Endometrial microvascular endothelial cells (primary cell): Measurements from ENCODE around the gene RPS24. TPM values are rescaled to one million over a fixed set of nuclear protein-coding genes. Genes with fewer than 3 reads are reported as not detected.

ENCODE experiments used
- in situ Hi-C: cut with HindIII; loops from 2 replicates; pipeline ENCODE4 v1.10.0; 2017; ENCODE audit warnings: low sequenced_read_pairs, low pct_unique_long_range_greater_than_20kb; ENCODE audit errors: inconsistent ontology term
- total RNA-seq: library from RNA; depleted of rRNA; stranded (reverse); fragments of >200 nt; gene quantifications from one replicate; pipeline ENCODE4 v1.2.3, GENCODE V29; 2015; ENCODE audit errors: inconsistent ontology term

RPS24 gene
- total RNA-seq, 1 donor from 2014 or later, result 1,858 TPM

GRCh38 chr10:78021201-78021600 lies 12.5 kb upstream of the RPS24 start:
- in situ Hi-C loops, result no loop called here

DNA sequence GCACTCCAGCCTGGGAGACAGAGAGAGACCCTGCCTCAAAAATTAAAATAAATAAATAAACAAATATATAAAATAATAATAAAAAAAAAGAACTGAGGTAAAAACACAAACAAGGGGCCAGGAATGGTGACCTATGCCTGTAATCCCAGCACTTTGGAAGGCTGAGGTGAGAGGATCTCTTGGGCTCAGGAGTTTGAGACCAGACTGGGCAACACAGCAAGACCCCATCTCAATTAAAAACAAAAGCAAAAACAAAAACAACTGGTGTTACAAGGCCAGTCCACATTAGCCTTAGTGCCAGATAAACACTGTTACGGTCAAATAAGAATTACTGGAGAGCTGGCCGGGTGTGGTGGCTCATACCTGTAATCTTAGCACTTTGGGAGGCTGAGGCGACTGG lies 9.9 kb upstream of the RPS24 start:
- in situ Hi-C loops, result no loop called here

GRCh38 chr10:78025685-78026364 lies 7.8 kb upstream of the RPS24 start:
- in situ Hi-C loops, result loop anchor here (25.0 kb wide), 1 partner anchor 286 kb away; no protein-coding TSS in a partner anchor

- in situ Hi-C loops, result loop anchor here (25.0 kb wide), 1 partner anchor 284 kb away; no protein-coding TSS in a partner anchor
Measured at GRCh38 chr10:78028438-78029268, 5.0 kb upstream of the RPS24 start.

DNA sequence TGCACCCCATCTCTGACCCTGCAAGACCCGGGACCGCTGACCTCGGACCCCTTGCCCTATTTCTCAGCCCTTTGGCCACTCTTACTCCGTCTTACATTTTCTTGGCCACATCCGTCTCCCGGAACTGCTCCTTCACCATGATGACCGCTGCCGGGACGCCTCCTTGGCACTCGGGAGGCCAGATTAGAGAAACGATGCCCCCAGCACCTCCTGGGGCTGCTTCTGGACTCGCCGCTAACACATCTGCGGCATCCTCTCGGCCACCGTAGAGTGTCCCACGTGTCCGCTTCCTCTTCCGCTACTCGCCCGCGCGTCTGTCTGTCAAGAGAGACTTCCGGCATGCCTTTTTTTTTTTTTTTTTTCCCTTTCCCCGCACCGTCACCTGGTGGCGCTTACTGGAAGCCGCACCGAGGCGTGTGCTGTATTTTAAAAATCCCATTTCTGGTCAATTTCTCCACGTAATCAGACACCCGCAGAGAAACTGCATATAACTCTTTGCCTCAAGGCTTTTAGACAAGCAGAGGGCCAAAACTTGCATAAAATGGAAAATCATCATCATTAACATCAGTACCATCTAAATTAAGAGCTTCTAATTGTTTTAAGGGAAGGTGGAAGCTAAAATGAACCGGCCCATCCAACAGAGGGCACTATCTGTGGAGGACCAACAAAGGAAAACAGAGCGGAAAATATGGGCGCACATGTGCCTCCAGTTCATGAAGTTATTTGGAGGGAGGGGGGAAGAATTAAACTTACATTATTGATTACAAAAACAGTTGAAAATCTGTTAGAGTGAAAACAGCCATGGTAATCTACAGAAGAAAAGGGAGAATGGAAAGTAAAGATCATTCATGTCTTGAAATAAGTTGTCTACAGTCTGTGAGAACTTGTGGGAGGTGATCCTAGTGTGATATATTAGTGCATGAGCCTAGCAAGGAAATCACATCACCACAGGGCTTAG lies 4.1 kb upstream of the RPS24 start, which contains the start of gene POLR3A:
Gene POLR3A (minus strand): TSS at position 247 of the 958 bp plus-strand sequence. CDS start 108 bp downstream, at position 139.
- in situ Hi-C loops, result loop anchor here (25.0 kb wide), 1 partner anchor 283 kb away; no protein-coding TSS in a partner anchor

- in situ Hi-C loops, result loop anchor here (25.0 kb wide), 1 partner anchor 279 kb away; no protein-coding TSS in a partner anchor
Measured at GRCh38 chr10:78033387-78033636, 351 bp upstream of the RPS24 start.

GRCh38 chr10:78035025-78035424 lies 1.4 kb downstream of the RPS24 start:
- in situ Hi-C loops, result loop anchor here (25.0 kb wide), 1 partner anchor 277 kb away; no protein-coding TSS in a partner anchor

DNA sequence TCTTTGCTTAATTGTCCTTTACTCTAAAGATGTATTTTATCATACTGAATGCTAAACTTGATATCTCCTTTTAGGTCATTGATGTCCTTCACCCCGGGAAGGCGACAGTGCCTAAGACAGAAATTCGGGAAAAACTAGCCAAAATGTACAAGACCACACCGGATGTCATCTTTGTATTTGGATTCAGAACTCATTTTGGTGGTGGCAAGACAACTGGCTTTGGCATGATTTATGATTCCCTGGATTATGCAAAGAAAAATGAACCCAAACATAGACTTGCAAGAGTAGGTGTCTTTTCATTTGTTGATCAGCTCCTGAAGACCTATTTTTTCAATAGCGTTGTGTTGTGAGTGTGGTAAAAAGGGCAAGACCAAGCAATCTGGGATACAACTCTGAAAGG lies 1.8 kb downstream of the RPS24 start:
- in situ Hi-C loops, result loop anchor here (25.0 kb wide), 1 partner anchor 277 kb away; no protein-coding TSS in a partner anchor

DNA sequence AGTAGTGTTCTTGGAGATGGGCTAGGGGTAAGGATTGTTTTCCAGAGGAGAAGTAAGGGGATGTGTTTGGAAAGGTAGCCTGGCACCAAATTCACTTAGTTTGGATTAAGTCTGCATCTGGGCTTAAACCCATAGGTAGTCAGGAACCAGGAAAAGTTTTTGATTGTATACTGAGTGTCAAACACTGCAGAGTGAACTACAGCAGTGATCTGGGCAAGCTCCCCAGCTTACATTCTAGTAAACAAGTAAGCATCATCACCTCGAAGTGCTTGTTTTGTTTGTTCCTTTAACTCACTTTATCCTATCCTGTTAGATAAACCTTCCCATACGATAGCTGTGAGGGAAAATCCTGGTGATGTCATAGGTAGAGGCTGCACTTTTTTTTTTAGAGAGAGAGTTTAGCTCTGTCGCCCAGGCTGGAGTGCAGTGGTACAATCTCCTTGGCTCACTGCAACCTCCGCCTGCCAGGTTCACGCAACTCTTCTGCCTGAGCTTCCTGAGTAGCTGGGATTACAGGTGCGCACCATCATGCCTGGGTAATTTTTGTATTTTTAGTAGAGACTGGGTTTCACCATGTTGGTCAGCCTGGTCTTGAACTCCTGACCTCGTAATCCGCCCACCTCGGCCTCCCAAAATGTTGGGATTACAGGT lies 2.4 kb downstream of the RPS24 start:
- in situ Hi-C loops, result loop anchor here (25.0 kb wide), 1 partner anchor 276 kb away; no protein-coding TSS in a partner anchor

- in situ Hi-C loops, result loop anchor here (25.0 kb wide), 1 partner anchor 274 kb away; no protein-coding TSS in a partner anchor
Measured at GRCh38 chr10:78038105-78038504, 4.4 kb downstream of the RPS24 start.

DNA sequence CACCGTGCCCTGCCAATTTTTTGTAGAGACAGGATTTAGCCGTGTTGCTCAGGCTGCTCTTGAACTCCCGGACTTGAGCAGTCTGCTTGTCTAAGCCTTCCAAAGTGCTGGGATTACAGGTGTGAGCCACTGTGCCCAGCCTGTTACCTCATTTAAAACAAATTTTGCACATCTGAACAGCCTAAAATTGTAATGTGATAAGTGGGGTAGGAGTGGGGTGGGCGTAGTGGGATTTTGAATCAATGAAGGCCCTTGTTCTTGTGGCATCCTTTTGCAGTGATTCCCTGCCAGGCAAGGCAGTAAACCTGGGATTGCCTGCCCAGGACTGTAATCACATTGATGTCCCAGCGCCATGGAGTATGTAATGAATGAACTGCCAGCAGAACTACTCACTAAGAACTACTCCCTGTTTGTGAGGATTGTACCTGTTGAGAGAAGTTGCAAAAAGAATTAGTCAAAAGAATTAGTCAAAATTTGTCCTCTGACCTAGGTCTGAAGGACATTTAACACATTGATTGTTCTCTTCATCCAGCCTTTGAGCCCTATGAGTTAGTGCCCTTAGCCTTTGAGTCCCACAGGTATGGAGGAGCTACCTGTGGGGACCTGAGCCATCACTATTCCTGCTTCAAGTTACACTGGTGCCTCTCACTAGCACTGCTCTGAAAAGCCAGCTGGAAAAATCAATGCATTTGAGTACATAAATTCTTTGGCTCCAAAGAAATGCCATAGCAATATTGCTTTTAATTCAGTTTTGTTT lies 5.3 kb downstream of the RPS24 start:
- in situ Hi-C loops, result loop anchor here (25.0 kb wide), 1 partner anchor 273 kb away; no protein-coding TSS in a partner anchor

- in situ Hi-C loops, result loop anchor here (10.0 to 25.0 kb wide), 4 partner anchors 273 to 1205 kb away; no protein-coding TSS in a partner anchor
Measured at GRCh38 chr10:78039743-78040142, 6.1 kb downstream of the RPS24 start.

GRCh38 chr10:78041170-78042057 lies 7.8 kb downstream of the RPS24 start:
- in situ Hi-C loops, result loop anchor here (10.0 to 25.0 kb wide), 4 partner anchors 271 to 1203 kb away; no protein-coding TSS in a partner anchor

DNA sequence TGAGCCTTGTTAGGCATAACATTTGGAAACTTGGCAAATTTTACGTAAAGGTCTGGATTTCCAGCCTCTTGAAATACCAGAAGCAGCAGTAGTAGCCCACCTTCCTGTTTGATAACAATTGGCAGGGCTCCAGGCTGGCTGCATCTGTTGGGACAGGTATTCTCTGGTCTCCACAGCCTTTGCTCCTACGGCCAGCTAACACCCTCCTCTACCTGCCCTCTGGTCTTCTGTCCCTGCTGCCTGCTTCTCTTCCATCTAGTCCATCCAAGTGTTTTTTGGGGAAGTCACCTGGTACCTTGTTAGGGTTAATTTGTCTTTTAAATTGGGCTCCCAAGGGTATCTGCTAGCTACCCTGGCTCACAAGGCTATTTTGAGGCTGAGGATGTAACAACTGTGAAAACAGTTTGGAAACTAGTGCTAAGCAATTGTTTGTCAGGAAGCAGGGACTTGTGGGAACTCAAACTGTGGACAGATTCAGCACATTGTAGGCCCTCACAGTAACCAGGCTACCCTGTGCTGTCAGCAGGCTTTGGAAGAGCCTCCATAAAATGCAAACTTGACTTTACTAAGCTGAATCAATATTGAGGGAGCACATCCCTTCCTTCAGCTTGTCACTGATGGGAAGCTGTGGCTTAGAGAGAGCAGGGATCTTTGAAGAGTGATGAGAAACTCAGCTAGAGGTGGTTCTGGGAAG lies 8.5 kb downstream of the RPS24 start:
- in situ Hi-C loops, result loop anchor here (10.0 to 25.0 kb wide), 4 partner anchors 270 to 1203 kb away; no protein-coding TSS in a partner anchor

GRCh38 chr10:78042752-78043104 lies 9.1 kb downstream of the RPS24 start:
- in situ Hi-C loops, result loop anchor here (10.0 to 25.0 kb wide), 4 partner anchors 270 to 1202 kb away; no protein-coding TSS in a partner anchor

DNA sequence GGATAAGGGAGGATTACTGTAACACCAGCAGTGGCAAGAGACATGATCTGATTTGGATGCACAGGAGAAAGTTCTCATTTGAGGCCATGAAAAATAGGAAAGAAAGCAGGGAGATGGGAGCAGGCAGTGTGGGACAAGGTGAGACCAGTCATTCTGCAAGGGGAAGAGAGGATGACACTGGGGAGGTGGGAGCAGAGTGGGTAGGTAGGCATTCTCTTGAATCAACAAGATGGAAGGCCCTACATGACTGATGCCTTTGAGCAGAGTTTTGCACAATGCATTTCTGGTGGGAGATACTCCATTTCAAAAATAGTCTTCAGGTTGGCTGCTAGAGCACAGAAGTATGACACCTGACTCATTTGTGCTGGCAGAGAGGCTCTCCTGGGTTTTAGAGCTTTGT lies 10.5 kb downstream of the RPS24 start:
- in situ Hi-C loops, result loop anchor here (10.0 to 25.0 kb wide), 4 partner anchors 268 to 1201 kb away; no protein-coding TSS in a partner anchor
